H1 (cell line): ENCODE data around the gene SMYD3. TPM values are rescaled to one million over a fixed set of nuclear protein-coding genes. Genes with fewer than 3 reads are reported as not detected.

Experiments
- CTCF ChIA-PET: fragments of 300-600 bp; sonication (Branson Sonifier 250); formaldehyde crosslinking; loops from one replicate; lab custom pipeline; 2021; ENCODE audit not compliant: partially characterized antibody; lab: Charles Lee
- POLR2A ChIA-PET: fragments of 300-600 bp; sonication (Branson Sonifier 250); formaldehyde crosslinking; loops from one replicate; lab custom pipeline; 2021; ENCODE audit warnings: inconsistent platforms; ENCODE audit not compliant: partially characterized antibody; lab: Charles Lee
- DNase-seq, 2 experiments: peaks; one replicate each; pipeline versions ENCODE4 v3.0.0 to v3.0.0-alpha.2; 2010 to 2022; ENCODE audit warnings: low spot score in 2 of 2, low read depth in 1 of 2, mixed read lengths in 1 of 2
- FAIRE-seq: peaks from 2 replicates; lab custom pipeline; 2011; peaks lifted over from hg19 to GRCh38; lab: Jason Lieb, UNC
- H2AFZ ChIP-seq: 2 replicates; pipeline ENCODE4 v1.8.1; 2012; ENCODE audit warnings: low read length, inconsistent platforms
- H2AK5ac ChIP-seq: 2 replicates; pipeline ENCODE4 v1.6.1; 2013; ENCODE audit warnings: low read depth, low read length
- H2BK120ac ChIP-seq: replicated peaks from 2 replicates; pipeline ENCODE3; 2013; ENCODE audit warnings: low read depth, low read length, inconsistent platforms
- H2BK12ac ChIP-seq: 2 replicates; pipeline ENCODE4 v1.6.1; 2013; ENCODE audit warnings: low read depth, low read length
- H2BK15ac ChIP-seq: 2 replicates; pipeline ENCODE4 v1.6.1; 2013; ENCODE audit warnings: low read length
- H2BK20ac ChIP-seq: 2 replicates; pipeline ENCODE4 v1.6.1; 2013; ENCODE audit warnings: low read length
- H2BK5ac ChIP-seq: 2 replicates; pipeline ENCODE4 v1.6.1; 2013; ENCODE audit warnings: low read depth, low read length
- H3K14ac ChIP-seq: 2 replicates; pipeline ENCODE4 v1.6.1; 2013; ENCODE audit warnings: inconsistent platforms; ENCODE audit not compliant: insufficient read length
- H3K18ac ChIP-seq: 2 replicates; pipeline ENCODE4 v1.6.1; 2013; ENCODE audit warnings: low read length; ENCODE audit errors: extremely low read depth
- H3K23ac ChIP-seq: 2 replicates; pipeline ENCODE4 v1.6.1; 2013; ENCODE audit warnings: inconsistent platforms; ENCODE audit not compliant: insufficient read length
- H3K23me2 ChIP-seq: 2 replicates; pipeline ENCODE4 v1.6.1; 2013; ENCODE audit warnings: low read depth, low read length
- H3K27ac ChIP-seq: 2 replicates; pipeline ENCODE4 v1.6.1; 2011; ENCODE audit warnings: low read depth, low read length, inconsistent platforms
- H3K27me3 ChIP-seq, 4 experiments: replicated peaks in 1 of 4; 1 replicate in 1 of 4; 2 replicates in 3 of 4; pipeline versions ENCODE4 v1.6.1 to v1.8.1; 2011 to 2013; ENCODE audit warnings: low read length in 3 of 4, mild to moderate bottlenecking in 3 of 4, inconsistent platforms in 2 of 4, mixed read lengths in 2 of 4, moderate library complexity in 1 of 4; ENCODE audit not compliant: control insufficient read depth in 3 of 4, insufficient read depth in 3 of 4; ENCODE audit errors: extremely low read depth in 1 of 4
- H3K36me3 ChIP-seq, 4 experiments: 2 replicates each; pipeline versions ENCODE4 v1.6.1 to v1.8.1; 2011 to 2013; ENCODE audit warnings: mild to moderate bottlenecking in 4 of 4, low read length in 3 of 4, moderate library complexity in 2 of 4, control low read depth in 1 of 4, inconsistent platforms in 1 of 4; ENCODE audit not compliant: insufficient read depth in 4 of 4, control insufficient read depth in 2 of 4
- H3K4ac ChIP-seq: replicated peaks from 2 replicates; pipeline ENCODE3; 2013; ENCODE audit warnings: low read length, low read depth, mixed read lengths, inconsistent platforms; ENCODE audit not compliant: insufficient read length
- H3K4me1 ChIP-seq, 4 experiments: replicated peaks in 1 of 4; 1 replicate in 1 of 4; 2 replicates in 3 of 4; pipeline versions ENCODE4 v1.6.1 to v1.8.1; 2011 to 2013; ENCODE audit warnings: low read length in 3 of 4, inconsistent platforms in 2 of 4, mixed read lengths in 1 of 4; ENCODE audit not compliant: insufficient read depth in 4 of 4, control insufficient read depth in 3 of 4
- H3K4me2 ChIP-seq, 2 experiments: 2 replicates each; pipeline versions ENCODE4 v1.6.1 to v1.8.1; 2011 to 2013; ENCODE audit warnings: low read depth in 2 of 2, low read length in 2 of 2, control low read depth in 1 of 2, inconsistent platforms in 1 of 2, mild to moderate bottlenecking in 1 of 2; ENCODE audit not compliant: insufficient read depth in 1 of 2
- H3K4me3 ChIP-seq, 4 experiments: fragments of 200-600, 300-600 bp in 1 of 4; sonication (generic), shearing (Covaris generic), sonication (Bioruptor Twin) in 1 of 4; 2 replicates each; pipeline versions ENCODE4 v1.5.1 to v1.8.1; 2011 to 2016; ENCODE audit warnings: low read length in 4 of 4, low read depth in 3 of 4, control low read depth in 2 of 4, inconsistent platforms in 2 of 4, mild to moderate bottlenecking in 2 of 4, mixed read lengths in 1 of 4, moderate library complexity in 1 of 4; ENCODE audit not compliant: insufficient read depth in 2 of 4; ENCODE audit errors: extremely low read depth in 1 of 4
- H3K56ac ChIP-seq: replicated peaks from 2 replicates; pipeline ENCODE3; 2013; ENCODE audit warnings: low read depth, mild to moderate bottlenecking, mixed read lengths, low read length, inconsistent platforms; ENCODE audit not compliant: insufficient read length
- H3K79me1 ChIP-seq: 2 replicates; pipeline ENCODE4 v1.6.1; 2013; ENCODE audit warnings: low read depth, low read length, control low read depth
- H3K79me2 ChIP-seq, 2 experiments: 2 replicates each; pipeline versions ENCODE4 v1.6.1 to v1.8.1; 2012 to 2013; ENCODE audit warnings: low read length in 2 of 2, mild to moderate bottlenecking in 2 of 2, inconsistent platforms in 1 of 2; ENCODE audit not compliant: insufficient read depth in 2 of 2, control insufficient read depth in 1 of 2
- H3K9ac ChIP-seq, 4 experiments: replicated peaks in 1 of 4; 1 replicate in 1 of 4; 2 replicates in 3 of 4; pipeline versions ENCODE4 v1.6.1 to v1.8.1; 2011 to 2013; ENCODE audit warnings: low read depth in 3 of 4, low read length in 3 of 4, control low read depth in 2 of 4, mild to moderate bottlenecking in 2 of 4, moderate library complexity in 2 of 4, inconsistent platforms in 1 of 4; ENCODE audit errors: extremely low read depth in 1 of 4
- H3K9me3 ChIP-seq, 2 experiments: 2 replicates each; pipeline versions ENCODE4 v1.6.1 to v1.8.1; 2012 to 2013; ENCODE audit warnings: mild to moderate bottlenecking in 2 of 2, moderate library complexity in 2 of 2, control low read depth in 1 of 2, inconsistent platforms in 1 of 2, low read depth in 1 of 2, low read length in 1 of 2, mixed read lengths in 1 of 2; ENCODE audit not compliant: insufficient read depth in 2 of 2
- H4K20me1 ChIP-seq, 2 experiments: replicated peaks in 1 of 2; 2 replicates each; pipeline versions ENCODE3 to v1.8.1; 2011 to 2013; ENCODE audit warnings: inconsistent platforms in 2 of 2, low read length in 2 of 2, mild to moderate bottlenecking in 1 of 2; ENCODE audit not compliant: insufficient read depth in 2 of 2, control insufficient read depth in 1 of 2
- H4K5ac ChIP-seq: 2 replicates; pipeline ENCODE4 v1.6.1; 2013; ENCODE audit warnings: low read length, low read depth, mixed read lengths, inconsistent platforms; ENCODE audit not compliant: insufficient read length
- H4K8ac ChIP-seq: 2 replicates; pipeline ENCODE4 v1.8.0; 2013; ENCODE audit warnings: mild to moderate bottlenecking, moderate library complexity, low read length, inconsistent platforms; ENCODE audit not compliant: insufficient read depth; ENCODE audit errors: extremely low read depth
- H4K91ac ChIP-seq: replicated peaks from 2 replicates; pipeline ENCODE3; 2013; ENCODE audit warnings: low read length, mixed read lengths, inconsistent platforms; ENCODE audit not compliant: insufficient read length
- BACH1 ChIP-seq: IDR thresholded peaks from 2 replicates; pipeline ENCODE4 v1.6.1; 2012; ENCODE audit warnings: low read length, improper control_type of control experiment
- HDAC6 ChIP-seq: IDR thresholded peaks from one replicate; pipeline ENCODE4 v1.7.1; 2012; ENCODE audit warnings: low read depth, mild to moderate bottlenecking, inconsistent platforms, low read length, moderate library complexity
- MAFK ChIP-seq: IDR thresholded peaks from 2 replicates; pipeline ENCODE4 v1.6.1; 2012; ENCODE audit warnings: low read depth, mild to moderate bottlenecking, improper control_type of control experiment, low read length
- POLR2A ChIP-seq, 2 experiments: IDR thresholded peaks; 1 replicate in 1 of 2; 2 replicates in 1 of 2; pipeline ENCODE4 v1.6.1; 2011; ENCODE audit warnings: low read depth in 2 of 2, low read length in 2 of 2, mild to moderate bottlenecking in 2 of 2; ENCODE audit errors: control extremely low read depth in 1 of 2
- SIRT6 ChIP-seq: IDR thresholded peaks from one replicate; pipeline ENCODE4 v1.7.1; 2012; ENCODE audit warnings: low read length, inconsistent platforms
- SIX5 ChIP-seq: IDR thresholded peaks from 2 replicates; pipeline ENCODE4 v1.6.1; 2011; ENCODE audit warnings: mild to moderate bottlenecking, low read depth, low read length
- SUZ12 ChIP-seq: fragments of 200-600 bp; sonication (generic); IDR thresholded peaks from 2 replicates; pipeline ENCODE4 v1.6.1; 2012; ENCODE audit warnings: mild to moderate bottlenecking, inconsistent platforms, low read length, moderate library complexity, mixed read lengths
- TAF1 ChIP-seq: IDR thresholded peaks from 2 replicates; pipeline ENCODE4 v1.6.1; 2011; ENCODE audit warnings: mild to moderate bottlenecking, low read depth, low read length
- YY1 ChIP-seq: IDR thresholded peaks from 2 replicates; pipeline ENCODE4 v1.6.1; 2011; ENCODE audit warnings: low read depth, mild to moderate bottlenecking, low read length
- WGBS, 2 experiments: shearing (Covaris generic) in 1 of 2; methylation state at CpG; one replicate each; pipeline versions ENCODE4 v1.1.6 to v1.1.7; 2013 to 2015; ENCODE audit warnings: low lambda C conversion rate in 2 of 2, mixed read lengths in 2 of 2, inconsistent platforms in 1 of 2, low coverage in 1 of 2, missing lambda C conversion rate in 1 of 2; ENCODE audit not compliant: insufficient replicate concordance in 2 of 2, insufficient coverage in 1 of 2, insufficient read length in 1 of 2; ENCODE audit errors: extremely low coverage in 1 of 2, missing lambda C conversion rate in 1 of 2; 5-methylcytosine and 5-hydroxymethylcytosine counted together
- polyA plus RNA-seq, 7 experiments: library from polyadenylated mRNA; depleted of rRNA in 3 of 7; stranded (reverse) in 5 of 7; unstranded in 2 of 7; fragments of >200 nt in 5 of 7; fragments of 200-250 nt in 2 of 7; gene quantifications; 1 replicate in 5 of 7; 2 replicates in 1 of 7; 4 replicates in 1 of 7; pipeline versions ENCODE4 v1.2.1 to v1.2.3, GENCODE V29; 2011 to 2013; ENCODE audit warnings: missing spikeins in 2 of 7, mixed read lengths in 2 of 7
- total RNA-seq: library from RNA; stranded (reverse); fragmentation: NEBNext Ultra II Directional; extraction: Animal tissue kit (Norgen Biotek cat#: 25700); gene quantifications from 2 replicates; pipeline ENCODE4 v1.2.1, GENCODE V29; 2021
- TF ChIP-seq, protein P1 (sequence below): IDR thresholded peaks from 2 replicates; pipeline ENCODE4 v1.6.1; 2012; ENCODE audit warnings: low read length, inconsistent platforms
- TF ChIP-seq, protein P2 (sequence below): IDR thresholded peaks from 2 replicates; pipeline ENCODE4 v1.6.1; 2011; ENCODE audit warnings: low read depth, mild to moderate bottlenecking, low read length; ENCODE audit not compliant: insufficient read depth

SMYD3 gene
- total and polyA plus RNA-seq, 2 of the 8 experiments (the other 6 are each of a cell fraction or from before 2014, with no cell fraction given) = 17.3 to 25.4 TPM

DNA sequence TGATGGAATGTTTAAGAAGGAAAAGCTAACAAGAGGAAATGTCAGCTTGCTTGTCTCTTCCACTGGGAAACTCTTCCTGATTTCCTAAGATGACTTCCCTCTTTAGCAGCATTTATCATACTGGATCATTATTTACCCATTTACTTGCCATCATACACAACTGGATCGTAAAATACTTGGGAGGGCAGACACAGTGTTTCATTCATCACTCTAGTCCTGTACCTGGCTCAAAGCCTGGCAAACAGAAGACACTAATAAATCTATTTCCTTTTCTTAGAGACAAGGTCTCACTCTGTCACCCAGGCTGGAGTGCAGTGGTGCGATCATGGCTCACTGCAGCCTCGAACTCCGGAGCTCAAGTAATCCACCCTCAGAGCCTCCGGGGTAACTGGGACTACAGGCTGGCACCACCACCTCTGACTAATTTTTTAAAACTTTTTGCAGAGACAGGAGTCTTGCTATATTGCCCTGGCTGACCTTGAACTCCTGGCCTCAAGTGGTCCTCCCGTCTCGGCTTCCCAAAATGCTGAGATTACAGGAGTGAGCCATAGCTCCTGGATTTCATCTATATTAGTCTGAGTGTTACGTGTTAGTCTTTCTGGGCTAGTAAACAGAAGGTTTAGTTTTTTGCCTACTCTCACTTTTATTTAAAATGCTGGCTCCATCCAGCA lies 574.6 kb downstream of the SMYD3 start:
- Histone ChIP-seq H3K4me1 (peaks cover 0 to 8% (median 3%) of the 10 kb centered on the region in 4 experiments; a peak in 2 of 7 replicates), H3K18ac (no peak overlapping the region), H2AK5ac (no peak overlapping the region), H3K36me3 (no peaks in the 10 kb centered on the region), H4K91ac (no peak overlapping the region), H4K5ac (no peak overlapping the region), H3K27ac (no peak overlapping the region), H2BK20ac (no peak overlapping the region), H3K4me3 (no peak overlapping the region), H2BK120ac (no peak overlapping the region), H2AFZ (no peak overlapping the region), H2BK12ac (no peak overlapping the region), H3K56ac (no peak overlapping the region), H3K4ac (no peak overlapping the region), H3K9ac (no peak overlapping the region), H3K14ac (no peak overlapping the region), H3K23me2 (no peaks in the 10 kb centered on the region), H3K79me2 (no peaks in the 10 kb centered on the region), H3K23ac (no peak overlapping the region), H4K8ac (no peak overlapping the region), H2BK15ac (no peak overlapping the region), H3K9me3 (no peaks in the 10 kb centered on the region), H2BK5ac (no peak overlapping the region), H3K4me2 (no peak overlapping the region), H3K79me1 (no peaks in the 10 kb centered on the region), H3K27me3 (no peaks in the 10 kb centered on the region), H4K20me1 (no peaks in the 10 kb centered on the region)
- ChIA-PET CTCF (no interaction called here), POLR2A (no interaction called here)
- TF ChIP-seq, protein P1, sequence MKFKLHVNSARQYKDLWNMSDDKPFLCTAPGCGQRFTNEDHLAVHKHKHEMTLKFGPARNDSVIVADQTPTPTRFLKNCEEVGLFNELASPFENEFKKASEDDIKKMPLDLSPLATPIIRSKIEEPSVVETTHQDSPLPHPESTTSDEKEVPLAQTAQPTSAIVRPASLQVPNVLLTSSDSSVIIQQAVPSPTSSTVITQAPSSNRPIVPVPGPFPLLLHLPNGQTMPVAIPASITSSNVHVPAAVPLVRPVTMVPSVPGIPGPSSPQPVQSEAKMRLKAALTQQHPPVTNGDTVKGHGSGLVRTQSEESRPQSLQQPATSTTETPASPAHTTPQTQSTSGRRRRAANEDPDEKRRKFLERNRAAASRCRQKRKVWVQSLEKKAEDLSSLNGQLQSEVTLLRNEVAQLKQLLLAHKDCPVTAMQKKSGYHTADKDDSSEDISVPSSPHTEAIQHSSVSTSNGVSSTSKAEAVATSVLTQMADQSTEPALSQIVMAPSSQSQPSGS = no peak
- TF ChIP-seq, protein P2, sequence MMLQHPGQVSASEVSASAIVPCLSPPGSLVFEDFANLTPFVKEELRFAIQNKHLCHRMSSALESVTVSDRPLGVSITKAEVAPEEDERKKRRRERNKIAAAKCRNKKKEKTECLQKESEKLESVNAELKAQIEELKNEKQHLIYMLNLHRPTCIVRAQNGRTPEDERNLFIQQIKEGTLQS = no peak
- TF ChIP-seq TAF1 = no peak
- TF ChIP-seq MAFK = no peak
- no peak for TF ChIP-seq SUZ12
- no peak for TF ChIP-seq YY1
- TF ChIP-seq SIRT6 = no peak
- no peak for TF ChIP-seq HDAC6
- no peak for TF ChIP-seq BACH1
- no peak for TF ChIP-seq POLR2A (IDR thresholded peaks at IDR 0.05; ENCODE audit: control extremely low read depth in 1 of 2, low read depth in 2 of 2, low read length in 2 of 2)
- no peak for TF ChIP-seq SIX5
- DNase-seq (no peak), FAIRE-seq (no peak)
- WGBS, 2 experiments = 96% methylated on average over 8 of the region's 8 CpGs; no CpG with 5 or more reads in 1 of the 2 experiments
